Measurements from ENCODE around the gene TUBB2B.

DNA sequence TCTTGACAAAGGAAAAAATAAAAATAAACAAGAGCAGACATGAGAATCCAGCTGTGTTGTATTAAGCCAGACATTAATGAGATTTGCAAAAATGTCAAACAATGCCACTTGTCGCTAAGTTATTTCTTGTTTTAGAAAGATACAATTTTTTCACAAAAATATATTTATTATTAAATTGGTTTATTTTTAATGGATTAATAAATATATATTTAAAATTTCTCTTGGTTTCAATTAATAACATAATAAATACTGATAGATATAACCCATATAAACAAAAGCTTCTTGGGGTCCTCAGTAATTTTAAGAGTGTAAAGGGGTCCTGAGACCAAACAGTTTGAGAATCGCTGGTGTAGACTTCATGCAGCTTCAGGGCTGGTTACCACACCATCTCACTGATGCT is 26.1 kb downstream of the TUBB2B start:
- TF ChIP-seq GABPA (IDR thresholded peaks at IDR 0.05; ENCODE audit: low read depth): no peak
- no peak for TF ChIP-seq CTCF (IDR thresholded peaks at IDR 0.05 in 2 of 3, conservative IDR thresholded peaks at IDR 0.05 in 1 of 3; ENCODE audit: control insufficient read depth in 2 of 3, extremely low read depth in 1 of 3, insufficient read depth in 1 of 3, low read depth in 3 of 3, low read length in 3 of 3)
- TF ChIP-seq EZH2 (IDR thresholded peaks at IDR 0.05; ENCODE audit: borderline replicate concordance, control insufficient read depth, low read depth, low read length): no peak
- TF ChIP-seq NFYB (IDR thresholded peaks at IDR 0.05; ENCODE audit: insufficient read depth, low read depth, low read length): no peak
- TF ChIP-seq RCOR1 (conservative IDR thresholded peaks at IDR 0.05; ENCODE audit: low read depth, low read length): no peak

All from GM12878 (cell line).